PC-3 (cell line): ENCODE measurements around the gene MGAT4A. TPM values are rescaled to one million over a fixed set of nuclear protein-coding genes. Genes with fewer than 3 reads are reported as not detected.

Experiments used
- ATAC-seq: fragments of 200-7000 bp; cut with Tn5 transposase; 2 replicates; pipeline ENCODE4 v1.9.1; 2020; ENCODE audit warnings: mild to moderate bottlenecking, moderate library complexity
- BruUV-seq: library from RNA; stranded (reverse); fragments of 400-500 nt; replicated peaks from 2 replicates; lab custom pipeline; 2021; lab: Mats Ljungman, UMichigan
- CTCF ChIA-PET: fragments of 300-600 bp; sonication (Branson Sonifier 250); formaldehyde crosslinking; loops from one replicate; lab custom pipeline; 2022; ENCODE audit warnings: antibody characterized with exemption; lab: Charles Lee
- POLR2A ChIA-PET: fragments of 300-600 bp; sonication (Branson Sonifier 250); formaldehyde crosslinking; loops from one replicate; lab custom pipeline; 2022; ENCODE audit warnings: antibody characterized with exemption; ENCODE audit not compliant: unreplicated experiment; lab: Charles Lee
- DNase-seq: peaks from one replicate; pipeline ENCODE4 v3.0.0-alpha.2; 2015
- H2AFZ ChIP-seq: fragments of 300-600 bp; sonication (generic); 2 replicates; pipeline ENCODE4 v1.6.0; 2016; ENCODE audit warnings: antibody characterized with exemption, low read length
- H3F3A ChIP-seq: fragments of 300-600 bp; sonication (generic); one replicate; pipeline ENCODE4 v1.6.0; 2017; ENCODE audit warnings: antibody characterized with exemption, low read length, control low read depth, mild to moderate bottlenecking; ENCODE audit not compliant: unreplicated experiment
- H3K27ac ChIP-seq: fragments of 300-600 bp; sonication (generic); 2 replicates; pipeline ENCODE4 v1.5.1; 2016; ENCODE audit warnings: mild to moderate bottlenecking, low read length
- H3K27me3 ChIP-seq: fragments of 300-600 bp; sonication (generic); 2 replicates; pipeline ENCODE4 v1.6.1; 2016; ENCODE audit warnings: low read length, mixed read lengths
- H3K36me3 ChIP-seq: fragments of 300-600 bp; sonication (generic); 2 replicates; pipeline ENCODE4 v1.6.1; 2016; ENCODE audit warnings: low read depth, mixed run types, low read length, mixed read lengths
- H3K4me1 ChIP-seq: fragments of 300-600 bp; sonication (generic); 2 replicates; pipeline ENCODE4 v1.5.1; 2016; ENCODE audit warnings: low read length; ENCODE audit not compliant: insufficient read depth
- H3K4me2 ChIP-seq: fragments of 300-600 bp; sonication (generic); 2 replicates; pipeline ENCODE4 v1.6.0; 2016; ENCODE audit warnings: low read length
- H3K4me3 ChIP-seq: fragments of 300-600 bp; sonication (generic); 2 replicates; pipeline ENCODE4 v1.5.1; 2016; ENCODE audit warnings: mild to moderate bottlenecking, low read length, mixed read lengths
- H3K79me2 ChIP-seq: fragments of 300-600 bp; sonication (generic); 2 replicates; pipeline ENCODE4 v1.6.1; 2017; ENCODE audit warnings: low read length, mixed read lengths
- H3K9ac ChIP-seq: fragments of 300-600 bp; sonication (generic); 2 replicates; pipeline ENCODE4 v1.6.0; 2016; ENCODE audit warnings: mild to moderate bottlenecking, low read length
- H3K9me2 ChIP-seq: fragments of 300-600 bp; sonication (generic); replicated peaks from 2 replicates; pipeline ENCODE4 v1.6.1; 2016; ENCODE audit warnings: mixed run types, low read length, mixed read lengths
- H3K9me3 ChIP-seq: fragments of 300-600 bp; sonication (generic); 2 replicates; pipeline ENCODE4 v1.6.1; 2016; ENCODE audit warnings: low read length, mixed read lengths
- H4K20me1 ChIP-seq: fragments of 300-600 bp; sonication (generic); 2 replicates; pipeline ENCODE4 v1.6.1; 2016; ENCODE audit warnings: low read length, mixed read lengths
- CTCF ChIP-seq: fragments of 300-600 bp; sonication (generic); conservative IDR thresholded peaks from 2 replicates; pipeline ENCODE4 v1.5.1; 2017; ENCODE audit warnings: antibody characterized with exemption, low read depth, mild to moderate bottlenecking, low read length
- EZH2 ChIP-seq: fragments of 300-600 bp; sonication (generic); IDR thresholded peaks from one replicate; pipeline ENCODE4 v1.6.1; 2017; ENCODE audit warnings: antibody characterized with exemption, mild to moderate bottlenecking, low read length; ENCODE audit not compliant: unreplicated experiment
- EZH2phosphoT487 ChIP-seq: fragments of 300-600 bp; sonication (generic); IDR thresholded peaks from 2 replicates; pipeline ENCODE4 v1.6.1; 2018; ENCODE audit warnings: mild to moderate bottlenecking, antibody characterized with exemption, low read length, borderline replicate concordance
- intact Hi-C: fragments of 100-400 bp; cut with micrococcal nuclease; formaldehyde crosslinking; loops from 2 replicates; pipeline ENCODE4 v1.9.0; 2023
- total RNA-seq: library from RNA; depleted of rRNA; stranded (reverse); fragments of >200 nt; gene quantifications from 2 replicates; pipeline ENCODE4 v1.2.3, GENCODE V29; 2014

MGAT4A gene
- total RNA-seq, 1 experiment from 2014 or later: 6.1 TPM

- ChIA-PET CTCF (interaction anchor here (0.5 kb wide), 1 partner anchor 31 kb away, joined by 8 read pairs; no protein-coding TSS in a partner anchor), POLR2A (interaction anchor here (0.6 kb wide), 1 partner anchor 58 kb away, joined by 3 read pairs; no protein-coding TSS in a partner anchor)
- H3K36me3 ChIP-seq: no peaks in the 10 kb centered on the region
- H4K20me1 ChIP-seq: no peaks in the 10 kb centered on the region
- H3K9me3 ChIP-seq: no peaks in the 10 kb centered on the region
- H3K79me2 ChIP-seq: no peaks in the 10 kb centered on the region
- H3F3A ChIP-seq: no peaks in the 10 kb centered on the region
- TF ChIP-seq CTCF (no peak), EZH2 (no peak), EZH2phosphoT487 (no peak)
- H3K4me2 ChIP-seq: no peak overlapping the region
- no TSS peak for BruUV-seq
- ATAC-seq: no peak
- intact Hi-C loops: no loop called here
- H3K9me2 ChIP-seq: no peaks in the 10 kb centered on the region
- no peak overlapping the region for H3K4me3 ChIP-seq
- no peak overlapping the region for H3K9ac ChIP-seq
- no peak for DNase-seq
- peaks cover 24% of the 10 kb centered on the region for H3K4me1 ChIP-seq
- no peak overlapping the region for H3K27ac ChIP-seq
- no peak overlapping the region for H2AFZ ChIP-seq
- H3K27me3 ChIP-seq: no peaks in the 10 kb centered on the region
Measured at GRCh38 chr2:98759827-98760625, 29.1 kb upstream of the MGAT4A start.

GRCh38 chr2:98759338-98759737, 28.4 kb upstream of the MGAT4A start:
- Histone ChIP-seq H3K4me3 (no peak overlapping the region), H3K79me2 (no peaks in the 10 kb centered on the region), H3K9ac (no peak overlapping the region), H4K20me1 (no peaks in the 10 kb centered on the region), H3K9me2 (no peaks in the 10 kb centered on the region), H3K27ac (no peak overlapping the region), H3F3A (no peaks in the 10 kb centered on the region), H3K4me2 (no peak overlapping the region), H2AFZ (no peak overlapping the region), H3K36me3 (no peaks in the 10 kb centered on the region), H3K9me3 (no peaks in the 10 kb centered on the region), H3K4me1 (peaks cover 24% of the 10 kb centered on the region), H3K27me3 (no peaks in the 10 kb centered on the region)
- POLR2A ChIA-PET: no interaction called here
- TF ChIP-seq EZH2 (no peak), EZH2phosphoT487 (no peak), CTCF (no peak)
- BruUV-seq: no TSS peak
- CTCF ChIA-PET: no interaction called here
- no peak for ATAC-seq
- DNase-seq: no peak
- intact Hi-C loops: no loop called here
